H1 (cell line): ENCODE data around the gene PGBD5.

Experiments
- EZH2 ChIP-seq: fragments of 200-600 bp; sonication (generic); IDR thresholded peaks from 2 replicates; pipeline ENCODE4 v1.7.1; 2012; ENCODE audit warnings: low read depth, mild to moderate bottlenecking, moderate library complexity, low read length, inconsistent platforms; ENCODE audit not compliant: severe bottlenecking
- PHF8 ChIP-seq: fragments of 200-600 bp; sonication (generic); conservative IDR thresholded peaks from 2 replicates; pipeline ENCODE4 v1.7.1; 2012; ENCODE audit warnings: low read depth, mild to moderate bottlenecking, inconsistent platforms, low read length, moderate library complexity
- POLR2A ChIP-seq, 2 experiments: IDR thresholded peaks; 1 replicate in 1 of 2; 2 replicates in 1 of 2; pipeline ENCODE4 v1.6.1; 2011; ENCODE audit warnings: low read depth in 2 of 2, low read length in 2 of 2, mild to moderate bottlenecking in 2 of 2; ENCODE audit errors: control extremely low read depth in 1 of 2
- RAD21 ChIP-seq, 2 experiments: IDR thresholded peaks in 1 of 2; conservative IDR thresholded peaks in 1 of 2; 2 replicates each; pipeline ENCODE4 v1.6.1; 2011; ENCODE audit warnings: low read depth in 2 of 2, low read length in 2 of 2, improper control_type of control experiment in 1 of 2, inconsistent platforms in 1 of 2, mild to moderate bottlenecking in 1 of 2, moderate library complexity in 1 of 2
- RNF2 ChIP-seq: fragments of 200-900, 300-1000 bp; sonication (generic); IDR thresholded peaks from 2 replicates; pipeline ENCODE4 v1.7.1; 2016; ENCODE audit warnings: borderline replicate concordance, low read depth, mild to moderate bottlenecking, antibody characterized with exemption, low read length; ENCODE audit not compliant: poor library complexity, severe bottlenecking; ENCODE audit errors: missing control alignments
- SP1 ChIP-seq: IDR thresholded peaks from 2 replicates; pipeline ENCODE4 v1.6.1; 2011; ENCODE audit warnings: low read depth, low read length
- TF ChIP-seq, protein P1 (sequence below): IDR thresholded peaks from 2 replicates; pipeline ENCODE4 v1.6.1; 2012; ENCODE audit warnings: inconsistent platforms
- TF ChIP-seq, protein P2 (sequence below), 3 experiments: IDR thresholded peaks; 1 replicate in 2 of 3; 2 replicates in 1 of 3; pipeline versions ENCODE4 v1.5.1 to v1.6.1; 2011; ENCODE audit warnings: low read length in 3 of 3, mild to moderate bottlenecking in 3 of 3, inconsistent platforms in 2 of 3, low read depth in 1 of 3, moderate library complexity in 1 of 3; ENCODE audit not compliant: insufficient read depth in 1 of 3; ENCODE audit errors: control extremely low read depth in 1 of 3
- TF ChIP-seq, protein P3 (sequence below): IDR thresholded peaks from 2 replicates; pipeline ENCODE4 v1.6.1; 2011; ENCODE audit warnings: low read length, improper control_type of control experiment

DNA sequence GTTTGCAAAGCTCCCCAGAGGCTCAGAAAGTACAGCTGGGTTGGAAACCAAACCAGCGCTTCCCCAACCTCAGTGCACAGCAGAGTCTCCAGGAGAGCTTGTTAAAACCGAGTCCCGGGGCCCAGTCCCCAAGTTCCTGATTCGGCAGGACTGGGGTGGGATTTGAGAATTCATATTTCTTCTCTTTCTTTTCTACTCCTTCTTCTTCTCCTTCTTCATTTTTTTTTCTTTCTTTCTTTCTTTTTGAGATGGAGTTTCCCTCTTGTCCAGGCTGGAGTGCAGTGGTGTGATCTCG is 136.8 kb downstream of the PGBD5 start:
- TF ChIP-seq PHF8 (no peak), RAD21 (IDR thresholded peaks at IDR 0.05 in 1 of 2, conservative IDR thresholded peaks at IDR 0.05 in 1 of 2; ENCODE audit: low read depth in 2 of 2, low read length in 2 of 2) (no peak), POLR2A (IDR thresholded peaks at IDR 0.05; ENCODE audit: control extremely low read depth in 1 of 2, low read depth in 2 of 2, low read length in 2 of 2) (no peak), EZH2 (no peak), SP1 (no peak), RNF2 (no peak)
- TF ChIP-seq, protein P1, sequence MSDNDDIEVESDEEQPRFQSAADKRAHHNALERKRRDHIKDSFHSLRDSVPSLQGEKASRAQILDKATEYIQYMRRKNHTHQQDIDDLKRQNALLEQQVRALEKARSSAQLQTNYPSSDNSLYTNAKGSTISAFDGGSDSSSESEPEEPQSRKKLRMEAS = no peak
- TF ChIP-seq, protein P2, sequence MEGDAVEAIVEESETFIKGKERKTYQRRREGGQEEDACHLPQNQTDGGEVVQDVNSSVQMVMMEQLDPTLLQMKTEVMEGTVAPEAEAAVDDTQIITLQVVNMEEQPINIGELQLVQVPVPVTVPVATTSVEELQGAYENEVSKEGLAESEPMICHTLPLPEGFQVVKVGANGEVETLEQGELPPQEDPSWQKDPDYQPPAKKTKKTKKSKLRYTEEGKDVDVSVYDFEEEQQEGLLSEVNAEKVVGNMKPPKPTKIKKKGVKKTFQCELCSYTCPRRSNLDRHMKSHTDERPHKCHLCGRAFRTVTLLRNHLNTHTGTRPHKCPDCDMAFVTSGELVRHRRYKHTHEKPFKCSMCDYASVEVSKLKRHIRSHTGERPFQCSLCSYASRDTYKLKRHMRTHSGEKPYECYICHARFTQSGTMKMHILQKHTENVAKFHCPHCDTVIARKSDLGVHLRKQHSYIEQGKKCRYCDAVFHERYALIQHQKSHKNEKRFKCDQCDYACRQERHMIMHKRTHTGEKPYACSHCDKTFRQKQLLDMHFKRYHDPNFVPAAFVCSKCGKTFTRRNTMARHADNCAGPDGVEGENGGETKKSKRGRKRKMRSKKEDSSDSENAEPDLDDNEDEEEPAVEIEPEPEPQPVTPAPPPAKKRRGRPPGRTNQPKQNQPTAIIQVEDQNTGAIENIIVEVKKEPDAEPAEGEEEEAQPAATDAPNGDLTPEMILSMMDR (IDR thresholded peaks at IDR 0.05; ENCODE audit: control extremely low read depth in 1 of 3, insufficient read depth in 1 of 3, low read depth in 1 of 3, low read length in 3 of 3) = no peak
- TF ChIP-seq, protein P3, sequence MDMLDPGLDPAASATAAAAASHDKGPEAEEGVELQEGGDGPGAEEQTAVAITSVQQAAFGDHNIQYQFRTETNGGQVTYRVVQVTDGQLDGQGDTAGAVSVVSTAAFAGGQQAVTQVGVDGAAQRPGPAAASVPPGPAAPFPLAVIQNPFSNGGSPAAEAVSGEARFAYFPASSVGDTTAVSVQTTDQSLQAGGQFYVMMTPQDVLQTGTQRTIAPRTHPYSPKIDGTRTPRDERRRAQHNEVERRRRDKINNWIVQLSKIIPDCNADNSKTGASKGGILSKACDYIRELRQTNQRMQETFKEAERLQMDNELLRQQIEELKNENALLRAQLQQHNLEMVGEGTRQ = no peak
